OCI-LY1 (cell line): ENCODE results near the gene AFAP1L2.

ENCODE experiments used
- CTCF ChIP-seq: fragments of 200-600 bp; sonication (generic), shearing (Covaris generic); IDR thresholded peaks from 2 replicates; pipeline ENCODE4 v1.5.1; 2017; ENCODE audit warnings: mild to moderate bottlenecking, antibody characterized with exemption, low read length, moderate library complexity, mixed read lengths
- EZH2 ChIP-seq: fragments of 200-600 bp; sonication (generic), shearing (Covaris generic); IDR thresholded peaks from 2 replicates; pipeline ENCODE4 v1.8.0; 2017; ENCODE audit warnings: borderline replicate concordance, mixed run types, mild to moderate bottlenecking, antibody characterized with exemption, low read length, moderate library complexity, mixed read lengths

- no peak for TF ChIP-seq EZH2
- no peak for TF ChIP-seq CTCF
These were observed 651 bp downstream of the AFAP1L2 start for GRCh38 chr10:114403541-114404161.
